K562 (cell line): ENCODE results near the gene ZDHHC11B.

Experiments used
- EP400 ChIP-seq: fragments of 450-650 bp; IDR thresholded peaks from 2 replicates; pipeline ENCODE4 v1.6.1; 2017; ENCODE audit warnings: antibody characterized with exemption, mild to moderate bottlenecking, moderate library complexity
- POLR2A ChIP-seq: fragments of 450-650 bp; conservative IDR thresholded peaks from 2 replicates; pipeline ENCODE4 v1.6.1; 2016
- POLR2AphosphoS5 ChIP-seq: IDR thresholded peaks from 2 replicates; pipeline ENCODE4 v1.6.1; 2011; ENCODE audit warnings: mild to moderate bottlenecking, low read depth, low read length, moderate library complexity; ENCODE audit not compliant: control insufficient read depth, insufficient read depth
- SP1 ChIP-seq: sonication (generic); formaldehyde crosslinking; IDR thresholded peaks from 2 replicates; pipeline ENCODE4 v1.8.1; 2022; ENCODE audit warnings: mild to moderate bottlenecking, missing genetic modification reagents
- TARDBP ChIP-seq: fragments of 450-650 bp; IDR thresholded peaks from 2 replicates; pipeline ENCODE4 v1.6.1; 2016
- TRIM24 ChIP-seq, 2 experiments: fragments of 450-650 bp; IDR thresholded peaks; 2 replicates each; pipeline ENCODE4 v1.6.1; 2016
- TF ChIP-seq, protein P1 (sequence below): fragments of 450-650 bp; IDR thresholded peaks from 2 replicates; pipeline ENCODE4 v1.6.1; 2018; ENCODE audit not compliant: partially characterized antibody
- TF ChIP-seq, protein P2 (sequence below): IDR thresholded peaks from 3 replicates; pipeline ENCODE4 v1.6.1; 2011; ENCODE audit warnings: borderline replicate concordance, mild to moderate bottlenecking, moderate library complexity; ENCODE audit not compliant: insufficient read length; ENCODE audit errors: extremely low read depth
- TF ChIP-seq, protein P3 (sequence below), 3 experiments: IDR thresholded peaks in 2 of 3; conservative IDR thresholded peaks in 1 of 3; 2 replicates each; pipeline ENCODE4 v1.5.1; 2011 to 2012; ENCODE audit warnings: low read length in 3 of 3, mild to moderate bottlenecking in 3 of 3, control low read depth in 2 of 3, improper control_type of control experiment in 1 of 3, inconsistent platforms in 1 of 3, low read depth in 1 of 3, mixed read lengths in 1 of 3, moderate library complexity in 1 of 3; ENCODE audit not compliant: insufficient read depth in 2 of 3
- TF ChIP-seq, protein P4 (sequence below), 2 experiments: IDR thresholded peaks; 2 replicates each; pipeline ENCODE4 v1.6.1; 2012; ENCODE audit warnings: improper control_type of control experiment in 2 of 2, low read depth in 2 of 2, low read length in 2 of 2, borderline replicate concordance in 1 of 2
- TF ChIP-seq, protein P5 (sequence below): fragments of 450-650 bp; formaldehyde crosslinking; IDR thresholded peaks from 2 replicates; pipeline ENCODE4 v1.4.0; 2022; ENCODE audit warnings: missing genetic modification characterization

DNA sequence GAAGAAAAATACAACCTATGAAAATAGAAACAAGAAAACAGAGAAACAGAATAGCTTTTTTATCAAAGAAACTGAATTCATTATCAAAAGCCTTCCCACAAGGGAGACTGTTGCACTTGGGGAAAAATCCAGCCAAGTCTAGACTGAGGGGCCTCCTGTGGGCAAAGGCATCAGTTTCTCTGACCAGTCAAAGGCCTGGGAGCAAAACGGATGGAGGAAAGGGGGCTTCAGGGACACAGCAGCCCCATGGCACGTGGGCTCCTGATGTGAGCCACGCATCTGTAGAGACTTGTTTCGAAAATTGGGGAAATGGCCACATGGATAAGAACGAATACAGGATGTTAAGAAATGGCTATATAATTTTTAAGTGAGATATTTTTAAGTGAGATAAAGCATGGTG lies 21.1 kb downstream of the ZDHHC11B start:
- TF ChIP-seq TARDBP (no peak), POLR2A (no peak), SP1 (CRISPR knock-in tag) (no peak), TRIM24 (IDR thresholded peaks at IDR 0.05) (no peak), EP400 (no peak), POLR2AphosphoS5 (no peak)
- TF ChIP-seq, protein P1, sequence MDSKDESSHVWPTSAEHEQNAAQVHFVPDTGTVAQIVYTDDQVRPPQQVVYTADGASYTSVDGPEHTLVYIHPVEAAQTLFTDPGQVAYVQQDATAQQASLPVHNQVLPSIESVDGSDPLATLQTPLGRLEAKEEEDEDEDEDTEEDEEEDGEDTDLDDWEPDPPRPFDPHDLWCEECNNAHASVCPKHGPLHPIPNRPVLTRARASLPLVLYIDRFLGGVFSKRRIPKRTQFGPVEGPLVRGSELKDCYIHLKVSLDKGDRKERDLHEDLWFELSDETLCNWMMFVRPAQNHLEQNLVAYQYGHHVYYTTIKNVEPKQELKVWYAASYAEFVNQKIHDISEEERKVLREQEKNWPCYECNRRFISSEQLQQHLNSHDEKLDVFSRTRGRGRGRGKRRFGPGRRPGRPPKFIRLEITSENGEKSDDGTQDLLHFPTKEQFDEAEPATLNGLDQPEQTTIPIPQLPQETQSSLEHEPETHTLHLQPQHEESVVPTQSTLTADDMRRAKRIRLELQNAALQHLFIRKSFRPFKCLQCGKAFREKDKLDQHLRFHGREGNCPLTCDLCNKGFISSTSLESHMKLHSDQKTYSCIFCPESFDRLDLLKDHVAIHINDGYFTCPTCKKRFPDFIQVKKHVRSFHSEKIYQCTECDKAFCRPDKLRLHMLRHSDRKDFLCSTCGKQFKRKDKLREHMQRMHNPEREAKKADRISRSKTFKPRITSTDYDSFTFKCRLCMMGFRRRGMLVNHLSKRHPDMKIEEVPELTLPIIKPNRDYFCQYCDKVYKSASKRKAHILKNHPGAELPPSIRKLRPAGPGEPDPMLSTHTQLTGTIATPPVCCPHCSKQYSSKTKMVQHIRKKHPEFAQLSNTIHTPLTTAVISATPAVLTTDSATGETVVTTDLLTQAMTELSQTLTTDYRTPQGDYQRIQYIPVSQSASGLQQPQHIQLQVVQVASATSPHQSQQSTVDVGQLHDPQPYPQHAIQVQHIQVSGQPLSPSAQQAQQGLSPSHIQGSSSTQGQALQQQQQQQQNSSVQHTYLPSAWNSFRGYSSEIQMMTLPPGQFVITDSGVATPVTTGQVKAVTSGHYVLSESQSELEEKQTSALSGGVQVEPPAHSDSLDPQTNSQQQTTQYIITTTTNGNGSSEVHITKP: no peak
- TF ChIP-seq, protein P2, sequence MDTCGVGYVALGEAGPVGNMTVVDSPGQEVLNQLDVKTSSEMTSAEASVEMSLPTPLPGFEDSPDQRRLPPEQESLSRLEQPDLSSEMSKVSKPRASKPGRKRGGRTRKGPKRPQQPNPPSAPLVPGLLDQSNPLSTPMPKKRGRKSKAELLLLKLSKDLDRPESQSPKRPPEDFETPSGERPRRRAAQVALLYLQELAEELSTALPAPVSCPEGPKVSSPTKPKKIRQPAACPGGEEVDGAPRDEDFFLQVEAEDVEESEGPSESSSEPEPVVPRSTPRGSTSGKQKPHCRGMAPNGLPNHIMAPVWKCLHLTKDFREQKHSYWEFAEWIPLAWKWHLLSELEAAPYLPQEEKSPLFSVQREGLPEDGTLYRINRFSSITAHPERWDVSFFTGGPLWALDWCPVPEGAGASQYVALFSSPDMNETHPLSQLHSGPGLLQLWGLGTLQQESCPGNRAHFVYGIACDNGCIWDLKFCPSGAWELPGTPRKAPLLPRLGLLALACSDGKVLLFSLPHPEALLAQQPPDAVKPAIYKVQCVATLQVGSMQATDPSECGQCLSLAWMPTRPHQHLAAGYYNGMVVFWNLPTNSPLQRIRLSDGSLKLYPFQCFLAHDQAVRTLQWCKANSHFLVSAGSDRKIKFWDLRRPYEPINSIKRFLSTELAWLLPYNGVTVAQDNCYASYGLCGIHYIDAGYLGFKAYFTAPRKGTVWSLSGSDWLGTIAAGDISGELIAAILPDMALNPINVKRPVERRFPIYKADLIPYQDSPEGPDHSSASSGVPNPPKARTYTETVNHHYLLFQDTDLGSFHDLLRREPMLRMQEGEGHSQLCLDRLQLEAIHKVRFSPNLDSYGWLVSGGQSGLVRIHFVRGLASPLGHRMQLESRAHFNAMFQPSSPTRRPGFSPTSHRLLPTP: no peak
- TF ChIP-seq, protein P3, sequence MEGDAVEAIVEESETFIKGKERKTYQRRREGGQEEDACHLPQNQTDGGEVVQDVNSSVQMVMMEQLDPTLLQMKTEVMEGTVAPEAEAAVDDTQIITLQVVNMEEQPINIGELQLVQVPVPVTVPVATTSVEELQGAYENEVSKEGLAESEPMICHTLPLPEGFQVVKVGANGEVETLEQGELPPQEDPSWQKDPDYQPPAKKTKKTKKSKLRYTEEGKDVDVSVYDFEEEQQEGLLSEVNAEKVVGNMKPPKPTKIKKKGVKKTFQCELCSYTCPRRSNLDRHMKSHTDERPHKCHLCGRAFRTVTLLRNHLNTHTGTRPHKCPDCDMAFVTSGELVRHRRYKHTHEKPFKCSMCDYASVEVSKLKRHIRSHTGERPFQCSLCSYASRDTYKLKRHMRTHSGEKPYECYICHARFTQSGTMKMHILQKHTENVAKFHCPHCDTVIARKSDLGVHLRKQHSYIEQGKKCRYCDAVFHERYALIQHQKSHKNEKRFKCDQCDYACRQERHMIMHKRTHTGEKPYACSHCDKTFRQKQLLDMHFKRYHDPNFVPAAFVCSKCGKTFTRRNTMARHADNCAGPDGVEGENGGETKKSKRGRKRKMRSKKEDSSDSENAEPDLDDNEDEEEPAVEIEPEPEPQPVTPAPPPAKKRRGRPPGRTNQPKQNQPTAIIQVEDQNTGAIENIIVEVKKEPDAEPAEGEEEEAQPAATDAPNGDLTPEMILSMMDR (IDR thresholded peaks at IDR 0.05 in 2 of 3, conservative IDR thresholded peaks at IDR 0.05 in 1 of 3; ENCODE audit: insufficient read depth in 2 of 3, low read depth in 1 of 3, low read length in 3 of 3): no peak
- TF ChIP-seq, protein P4, sequence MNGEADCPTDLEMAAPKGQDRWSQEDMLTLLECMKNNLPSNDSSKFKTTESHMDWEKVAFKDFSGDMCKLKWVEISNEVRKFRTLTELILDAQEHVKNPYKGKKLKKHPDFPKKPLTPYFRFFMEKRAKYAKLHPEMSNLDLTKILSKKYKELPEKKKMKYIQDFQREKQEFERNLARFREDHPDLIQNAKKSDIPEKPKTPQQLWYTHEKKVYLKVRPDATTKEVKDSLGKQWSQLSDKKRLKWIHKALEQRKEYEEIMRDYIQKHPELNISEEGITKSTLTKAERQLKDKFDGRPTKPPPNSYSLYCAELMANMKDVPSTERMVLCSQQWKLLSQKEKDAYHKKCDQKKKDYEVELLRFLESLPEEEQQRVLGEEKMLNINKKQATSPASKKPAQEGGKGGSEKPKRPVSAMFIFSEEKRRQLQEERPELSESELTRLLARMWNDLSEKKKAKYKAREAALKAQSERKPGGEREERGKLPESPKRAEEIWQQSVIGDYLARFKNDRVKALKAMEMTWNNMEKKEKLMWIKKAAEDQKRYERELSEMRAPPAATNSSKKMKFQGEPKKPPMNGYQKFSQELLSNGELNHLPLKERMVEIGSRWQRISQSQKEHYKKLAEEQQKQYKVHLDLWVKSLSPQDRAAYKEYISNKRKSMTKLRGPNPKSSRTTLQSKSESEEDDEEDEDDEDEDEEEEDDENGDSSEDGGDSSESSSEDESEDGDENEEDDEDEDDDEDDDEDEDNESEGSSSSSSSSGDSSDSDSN (IDR thresholded peaks at IDR 0.05; ENCODE audit: borderline replicate concordance in 1 of 2, low read depth in 2 of 2, low read length in 2 of 2): no peak
- TF ChIP-seq, protein P5, sequence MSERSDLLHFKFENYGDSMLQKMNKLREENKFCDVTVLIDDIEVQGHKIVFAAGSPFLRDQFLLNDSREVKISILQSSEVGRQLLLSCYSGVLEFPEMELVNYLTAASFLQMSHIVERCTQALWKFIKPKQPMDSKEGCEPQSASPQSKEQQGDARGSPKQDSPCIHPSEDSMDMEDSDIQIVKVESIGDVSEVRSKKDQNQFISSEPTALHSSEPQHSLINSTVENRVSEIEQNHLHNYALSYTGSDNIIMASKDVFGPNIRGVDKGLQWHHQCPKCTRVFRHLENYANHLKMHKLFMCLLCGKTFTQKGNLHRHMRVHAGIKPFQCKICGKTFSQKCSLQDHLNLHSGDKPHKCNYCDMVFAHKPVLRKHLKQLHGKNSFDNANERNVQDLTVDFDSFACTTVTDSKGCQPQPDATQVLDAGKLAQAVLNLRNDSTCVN (CRISPR knock-in tag): no peak
